GM23338 (cell line): Measurements from ENCODE around the gene FOXQ1. TPM values are rescaled to one million over a fixed set of nuclear protein-coding genes. Genes with fewer than 3 reads are reported as not detected.

Experiments used
- ATAC-seq: fragments of 200-7000 bp; cut with Tn5 transposase; 3 replicates; pipeline ENCODE4 v1.9.1; 2020
- DNase-seq: peaks from one replicate; pipeline ENCODE4 v3.0.0-alpha.2; 2015; ENCODE audit warnings: low spot score
- H2AFZ ChIP-seq: fragments of 200-600 bp; sonication (generic); 2 replicates; pipeline ENCODE4 v1.8.0; 2016; ENCODE audit warnings: antibody characterized with exemption, mild to moderate bottlenecking, moderate library complexity
- H3F3A ChIP-seq: fragments of 200-600 bp; sonication (generic); replicated peaks from 2 replicates; pipeline ENCODE4 v1.8.0; 2017; ENCODE audit warnings: antibody characterized with exemption, mixed run types, low read depth
- H3K27ac ChIP-seq: fragments of 200-600 bp; sonication (generic); 2 replicates; pipeline ENCODE4 v1.6.1; 2016; ENCODE audit warnings: low read depth
- H3K27me3 ChIP-seq: fragments of 200-600 bp; sonication (generic); 2 replicates; pipeline ENCODE4 v1.8.0; 2016; ENCODE audit warnings: mild to moderate bottlenecking, mixed run types, moderate library complexity; ENCODE audit not compliant: insufficient read depth
- H3K36me3 ChIP-seq: fragments of 200-600 bp; sonication (generic); 2 replicates; pipeline ENCODE4 v1.8.0; 2016; ENCODE audit warnings: mild to moderate bottlenecking; ENCODE audit not compliant: insufficient read depth
- H3K4me1 ChIP-seq: fragments of 200-600 bp; sonication (generic); 2 replicates; pipeline ENCODE4 v1.8.0; 2016; ENCODE audit warnings: mild to moderate bottlenecking, moderate library complexity; ENCODE audit not compliant: insufficient read depth
- H3K4me2 ChIP-seq: fragments of 200-600 bp; sonication (generic); 2 replicates; pipeline ENCODE4 v1.7.1; 2017; ENCODE audit warnings: mixed run types
- H3K4me3 ChIP-seq: fragments of 200-600 bp; sonication (generic); 2 replicates; pipeline ENCODE4 v1.6.1; 2016; ENCODE audit warnings: mixed run types
- H3K79me2 ChIP-seq: fragments of 200-600 bp; sonication (generic); replicated peaks from 2 replicates; pipeline ENCODE4 v1.8.0; 2017; ENCODE audit warnings: mild to moderate bottlenecking; ENCODE audit not compliant: insufficient read depth
- H3K9me2 ChIP-seq: fragments of 200-600 bp; sonication (generic); 2 replicates; pipeline ENCODE4 v1.8.0; 2017; ENCODE audit not compliant: insufficient read depth
- H4K20me1 ChIP-seq: fragments of 200-600 bp; sonication (generic); replicated peaks from 2 replicates; pipeline ENCODE4 v1.8.0; 2017; ENCODE audit warnings: mild to moderate bottlenecking; ENCODE audit not compliant: insufficient read depth
- H3K27ac Mint-ChIP-seq: 2 replicates; pipeline ENCODE4 v1.8.0; 2020; ENCODE audit warnings: inconsistent platforms, mild to moderate bottlenecking, moderate library complexity, mixed read lengths
- H3K27me3 Mint-ChIP-seq: 3 replicates; pipeline ENCODE4 v1.8.0; 2022; ENCODE audit warnings: low read depth, mild to moderate bottlenecking, moderate library complexity, mixed read lengths, inconsistent platforms; ENCODE audit not compliant: insufficient read depth, poor library complexity
- H3K36me3 Mint-ChIP-seq: 3 replicates; pipeline ENCODE4 v1.8.0; 2021; ENCODE audit warnings: low read depth, mild to moderate bottlenecking, inconsistent platforms, moderate library complexity, mixed read lengths
- H3K4me1 Mint-ChIP-seq: 3 replicates; pipeline ENCODE4 v1.8.0; 2020; ENCODE audit warnings: mild to moderate bottlenecking, inconsistent platforms, mixed read lengths
- H3K4me3 Mint-ChIP-seq: 3 replicates; pipeline ENCODE4 v1.8.0; 2021; ENCODE audit warnings: moderate library complexity, mild to moderate bottlenecking, inconsistent platforms, mixed read lengths
- H3K9me3 Mint-ChIP-seq: 3 replicates; pipeline ENCODE4 v1.8.0; 2020; ENCODE audit warnings: moderate library complexity, mild to moderate bottlenecking, inconsistent platforms, mixed read lengths
- CTCF ChIP-seq, 2 experiments: fragments of 200-600 bp in 1 of 2; sonication (generic) in 1 of 2; conservative IDR thresholded peaks; 2 replicates each; pipeline versions ENCODE4 v1.5.1 to v1.6.1; 2016 to 2017; ENCODE audit warnings: antibody characterized with exemption in 2 of 2, low read depth in 2 of 2, mild to moderate bottlenecking in 2 of 2, moderate library complexity in 1 of 2
- ETS1 ChIP-seq: IDR thresholded peaks from 2 replicates; pipeline ENCODE4 v1.6.1; 2016; ENCODE audit warnings: antibody characterized with exemption
- EZH2 ChIP-seq: fragments of 200-600 bp; sonication (generic); IDR thresholded peaks from one replicate; pipeline ENCODE4 v1.8.0; 2017; ENCODE audit warnings: antibody characterized with exemption, mild to moderate bottlenecking, low read depth; ENCODE audit not compliant: unreplicated experiment
- EZH2phosphoT487 ChIP-seq: fragments of 200-600 bp; sonication (generic); IDR thresholded peaks from one replicate; pipeline ENCODE4 v1.8.1; 2018; ENCODE audit warnings: antibody characterized with exemption; ENCODE audit not compliant: unreplicated experiment
- JUNB ChIP-seq: IDR thresholded peaks from one replicate; pipeline ENCODE4 v1.6.1; 2016; ENCODE audit warnings: antibody characterized with exemption; ENCODE audit not compliant: unreplicated experiment
- POLR2AphosphoS5 ChIP-seq: IDR thresholded peaks from 2 replicates; pipeline ENCODE4 v1.6.1; 2016; ENCODE audit warnings: antibody characterized with exemption, low read depth
- REST ChIP-seq: IDR thresholded peaks from one replicate; pipeline ENCODE4 v1.6.1; 2018; ENCODE audit warnings: antibody characterized with exemption; ENCODE audit not compliant: unreplicated experiment
- STAT1 ChIP-seq: IDR thresholded peaks from one replicate; pipeline ENCODE4 v1.6.1; 2016; ENCODE audit warnings: antibody characterized with exemption; ENCODE audit not compliant: unreplicated experiment
- ZNF114 ChIP-seq: fragments of 250-450 bp; sonication (Bioruptor Pico); IDR thresholded peaks from 2 replicates; pipeline ENCODE4 v1.5.0; 2020; ENCODE audit warnings: mild to moderate bottlenecking, moderate library complexity
- ZNF331 ChIP-seq: fragments of 250-450 bp; sonication (Bioruptor Pico); IDR thresholded peaks from 2 replicates; pipeline ENCODE4 v1.5.0; 2020; ENCODE audit warnings: low read depth, mild to moderate bottlenecking, moderate library complexity
- polyA plus RNA-seq: library from polyadenylated mRNA; unstranded; fragments of >200 nt; fragmentation: Nextera tagmentation; extraction: Ambion mirVana; gene quantifications from 2 replicates; pipeline ENCODE4 v1.2.1, GENCODE V29; 2016
- total RNA-seq: library from RNA; depleted of rRNA; stranded (reverse); fragments of >200 nt; shearing (Covaris generic); gene quantifications from 2 replicates; pipeline ENCODE4 v1.2.3, GENCODE V29; 2014

The FOXQ1 gene
- total and polyA plus RNA-seq, 2 experiments from 2014 or later: not detected

- TF ChIP-seq REST: no peak
- no peak for TF ChIP-seq JUNB
- TF ChIP-seq POLR2AphosphoS5: no peak
- no peak for TF ChIP-seq ZNF331 (CRISPR knock-in tag)
- TF ChIP-seq EZH2: no peak
Measured at GRCh38 chr6:1349655-1350054, 37.8 kb downstream of the FOXQ1 start (continued).

GRCh38 chr6:1351381-1352008, 39.6 kb downstream of the FOXQ1 start:
- DNase-seq (peak; percentile 16), ATAC-seq (no peak)
- H3K4me2 ChIP-seq: no peak overlapping the region
- no peak overlapping the region for H3K4me3 Mint-ChIP-seq
- no peaks in the 10 kb centered on the region for H3K79me2 ChIP-seq
- peaks cover 12% of the 10 kb centered on the region for H3K4me1 ChIP-seq
- peaks cover 44% of the 10 kb centered on the region for H3K9me3 Mint-ChIP-seq
- no peaks in the 10 kb centered on the region for H3K27me3 ChIP-seq
- H3K27me3 Mint-ChIP-seq: peaks cover 8% of the 10 kb centered on the region
- H3K27ac Mint-ChIP-seq: no peak overlapping the region
- peaks cover 37% of the 10 kb centered on the region for H3K36me3 Mint-ChIP-seq
- H3K36me3 ChIP-seq: 0 out of 2 replicates have a peak, but pooled peaks cover 4% of the 10 kb centered on the region
- H3K4me1 Mint-ChIP-seq: peaks cover 26% of the 10 kb centered on the region
- no peaks in the 10 kb centered on the region for H4K20me1 ChIP-seq
- no peak overlapping the region for H3K4me3 ChIP-seq
- no peak overlapping the region for H3K27ac ChIP-seq
- H3K9me2 ChIP-seq: no peaks in the 10 kb centered on the region; the same call in 1 of the 2 replicates
- H3F3A ChIP-seq: no peaks in the 10 kb centered on the region
- no peak overlapping the region for H2AFZ ChIP-seq
- no peak for TF ChIP-seq EZH2phosphoT487
- no peak for TF ChIP-seq ZNF114
- TF ChIP-seq EZH2: no peak
- no peak for TF ChIP-seq ETS1
- TF ChIP-seq STAT1: no peak
- no peak for TF ChIP-seq REST
- TF ChIP-seq CTCF (conservative IDR thresholded peaks at IDR 0.05; ENCODE audit: low read depth in 2 of 2): no peak
- no peak for TF ChIP-seq ZNF331 (CRISPR knock-in tag)
- no peak for TF ChIP-seq JUNB
- no peak for TF ChIP-seq POLR2AphosphoS5
